K562 (cell line): ENCODE results near the gene MTARC2. TPM values are rescaled to one million over a fixed set of nuclear protein-coding genes. Genes with fewer than 3 reads are reported as not detected.

Experiments
- ATAC-seq: fragments of 200-7000 bp; cut with Tn5 transposase; 3 replicates; pipeline ENCODE4 v1.9.1; 2020; ENCODE audit warnings: moderate library complexity
- BruUV-seq: library from RNA; stranded (reverse); fragments of 400-500 nt; replicated peaks from 2 replicates; lab custom pipeline; 2021; lab: Mats Ljungman, UMichigan
- CTCF ChIA-PET: fragments of 300-600 bp; formaldehyde crosslinking; extraction: SDS; loops from one replicate; lab custom pipeline; 2021; ENCODE audit warnings: low intra/inter-chr PET ratio; lab: Yijun Ruan, JAX
- POLR2A ChIA-PET: fragments of 300-600, 350-650 bp; sonication (Branson Sonifier 250); formaldehyde crosslinking; extraction: SDS; loops from one replicate; lab custom pipeline; 2021; ENCODE audit warnings: antibody characterized with exemption, inconsistent platforms; lab: Yijun Ruan, JAX
- DNase-seq, 4 experiments: peaks; one replicate each; pipeline versions ENCODE4 v3.0.0 to v3.0.0-alpha.2; 2011 to 2018; ENCODE audit warnings: low spot score in 3 of 4, mixed read lengths in 3 of 4; ENCODE audit errors: extremely low read depth in 1 of 4
- FAIRE-seq: peaks from 2 replicates; lab custom pipeline; 2011; peaks lifted over from hg19 to GRCh38; lab: Jason Lieb, UNC
- H2AFZ ChIP-seq: 2 replicates; pipeline ENCODE4 v1.6.0; 2011; ENCODE audit warnings: low read depth, low read length, control low read depth, inconsistent platforms
- H3K27ac ChIP-seq: fragments of 200-600 bp; 3 replicates; pipeline ENCODE4 v1.8.0; 2011; ENCODE audit warnings: low read depth, mild to moderate bottlenecking, control low read depth, inconsistent platforms, low read length, moderate library complexity, mixed read lengths; ENCODE audit errors: extremely low read depth
- H3K27me3 ChIP-seq, 2 experiments: fragments of 300-600 bp in 1 of 2; 2 replicates in 1 of 2; 3 replicates in 1 of 2; pipeline versions ENCODE4 v1.6.0 to v1.8.0; 2011; ENCODE audit warnings: inconsistent platforms in 2 of 2, low read length in 2 of 2, mild to moderate bottlenecking in 1 of 2, mixed read lengths in 1 of 2, moderate library complexity in 1 of 2; ENCODE audit not compliant: control insufficient read depth in 2 of 2, insufficient read depth in 2 of 2
- H3K36me3 ChIP-seq: fragments of 300-600 bp; 3 replicates; pipeline ENCODE4 v1.8.0; 2011; ENCODE audit warnings: mild to moderate bottlenecking, low read length, inconsistent platforms; ENCODE audit not compliant: control insufficient read depth, insufficient read depth
- H3K4me1 ChIP-seq, 2 experiments: fragments of 200-600 bp in 1 of 2; replicated peaks in 1 of 2; 2 replicates in 1 of 2; 3 replicates in 1 of 2; pipeline versions ENCODE4 v1.5.1 to v1.8.0; 2011; ENCODE audit warnings: inconsistent platforms in 2 of 2, low read length in 2 of 2, mild to moderate bottlenecking in 1 of 2, mixed read lengths in 1 of 2, moderate library complexity in 1 of 2; ENCODE audit not compliant: control insufficient read depth in 2 of 2, insufficient read depth in 2 of 2
- H3K4me2 ChIP-seq: 2 replicates; pipeline ENCODE4 v1.6.1; 2011; ENCODE audit warnings: low read length, control low read depth, inconsistent platforms, mixed read lengths; ENCODE audit not compliant: insufficient read depth
- H3K4me3 ChIP-seq: fragments of 200-600 bp; sonication (generic), shearing (Covaris generic); 2 replicates; pipeline ENCODE4 v1.5.1; 2016; ENCODE audit warnings: control low read depth, inconsistent platforms
- H3K79me2 ChIP-seq: fragments of 200-600 bp; 3 replicates; pipeline ENCODE4 v1.8.0; 2011; ENCODE audit warnings: low read length, inconsistent platforms; ENCODE audit not compliant: control insufficient read depth, insufficient read depth
- H3K9ac ChIP-seq, 2 experiments: 2 replicates each; pipeline versions ENCODE4 v1.6.0 to v1.6.1; 2011; ENCODE audit warnings: low read depth in 2 of 2, low read length in 2 of 2, control low read depth in 1 of 2, inconsistent platforms in 1 of 2, mild to moderate bottlenecking in 1 of 2, mixed read lengths in 1 of 2; ENCODE audit not compliant: insufficient read depth in 1 of 2
- H3K9me1 ChIP-seq: one replicate; pipeline ENCODE4 v1.6.0; 2011; ENCODE audit warnings: inconsistent platforms, mild to moderate bottlenecking, low read length, moderate library complexity; ENCODE audit not compliant: control insufficient read depth, insufficient read depth
- H3K9me3 ChIP-seq: replicated peaks from 2 replicates; pipeline ENCODE4 v1.5.1; 2011; ENCODE audit warnings: low read depth, low read length, inconsistent platforms; ENCODE audit not compliant: control insufficient read depth, insufficient read depth
- H4K20me1 ChIP-seq: replicated peaks from 2 replicates; pipeline ENCODE4 v1.6.1; 2011; ENCODE audit warnings: low read length, inconsistent platforms, mixed read lengths; ENCODE audit not compliant: control insufficient read depth, insufficient read depth
- CBX8 ChIP-seq: fragments of 200-600 bp; sonication (generic); IDR thresholded peaks from 2 replicates; pipeline ENCODE4 v1.6.1; 2012; ENCODE audit warnings: borderline replicate concordance, mixed run types, low read depth, mild to moderate bottlenecking, moderate library complexity, mixed read lengths, low read length, control low read depth, inconsistent platforms; ENCODE audit not compliant: poor library complexity, severe bottlenecking; ENCODE audit errors: extremely low read depth
- HMG20B ChIP-seq: fragments of 250-450 bp; sonication (Bioruptor Pico); IDR thresholded peaks from 2 replicates; pipeline ENCODE4 v1.5.0; 2021; ENCODE audit warnings: mild to moderate bottlenecking
- LARP7 ChIP-seq: fragments of 450-650 bp; IDR thresholded peaks from 2 replicates; pipeline ENCODE4 v1.6.1; 2016
- SMAD2 ChIP-seq: fragments of 150-350 bp; IDR thresholded peaks from 2 replicates; pipeline ENCODE4 v1.6.1; 2014; ENCODE audit warnings: low read depth, mild to moderate bottlenecking, low read length
- TAF9B ChIP-seq: fragments of 450-650 bp; IDR thresholded peaks from 2 replicates; pipeline ENCODE4 v1.6.1; 2018; ENCODE audit warnings: mild to moderate bottlenecking; ENCODE audit not compliant: partially characterized antibody
- TCF15 ChIP-seq: fragments of 250-450 bp; sonication (Bioruptor Pico); IDR thresholded peaks from 2 replicates; pipeline ENCODE4 v1.8.0; 2022; ENCODE audit warnings: moderate library complexity, mild to moderate bottlenecking, inconsistent platforms
- THAP7 ChIP-seq: fragments of 250-450 bp; sonication (Bioruptor Pico); IDR thresholded peaks from 2 replicates; pipeline ENCODE4 v1.5.0; 2021
- TRIM28 ChIP-seq: fragments of 450-650 bp; IDR thresholded peaks from 2 replicates; pipeline ENCODE4 v1.6.1; 2017
- ZFX ChIP-seq: sonication (generic); formaldehyde crosslinking; IDR thresholded peaks from 2 replicates; pipeline ENCODE4 v1.8.0; 2022; ENCODE audit warnings: mild to moderate bottlenecking, missing genetic modification reagents, moderate library complexity
- ZHX1 ChIP-seq: fragments of 150-350 bp; conservative IDR thresholded peaks from 2 replicates; pipeline ENCODE4 v1.6.1; 2014; ENCODE audit warnings: low read length
- ZNF41 ChIP-seq: fragments of 250-450 bp; sonication (Bioruptor Pico); conservative IDR thresholded peaks from 2 replicates; pipeline ENCODE4 v1.4.0; 2020; ENCODE audit warnings: mild to moderate bottlenecking
- WGBS: fragments of 100-300 bp; shearing (Covaris generic); methylation state at CpG from one replicate; pipeline ENCODE4 v1.1.6; 2016; ENCODE audit warnings: low coverage, mixed read lengths; ENCODE audit not compliant: insufficient coverage; ENCODE audit errors: missing lambda C conversion rate; 5-methylcytosine and 5-hydroxymethylcytosine counted together
- in situ Hi-C: fragments of 300-500 bp; cut with MboI; formaldehyde crosslinking; loops from 4 replicates; pipeline ENCODE4 v1.15.0; 2018; ENCODE audit warnings: inconsistent platforms, mixed read lengths
- intact Hi-C: fragments of 100-400 bp; cut with micrococcal nuclease; formaldehyde crosslinking; loops from 2 replicates; pipeline ENCODE4 v1.14.2; 2022
- polyA plus RNA-seq, 8 experiments: library from polyadenylated mRNA; depleted of rRNA in 4 of 8; stranded (reverse) in 5 of 8; unstranded in 3 of 8; fragments of >200 nt; fragmentation: Nextera tagmentation in 2 of 8; fragmentation: Illumina TruSeq in 1 of 8; extraction: Ambion mirVana in 2 of 8; extraction: Trizol in 1 of 8; gene quantifications; 2 replicates each; pipeline versions ENCODE4 v1.2.1 to v1.2.3, GENCODE V29; 2011 to 2014; ENCODE audit warnings: inconsistent platforms in 1 of 8, missing spikeins in 1 of 8
- total RNA-seq, 7 experiments: library from RNA; depleted of rRNA in 6 of 7; stranded (reverse); fragments of >200 nt in 6 of 7; fragmentation: Illumina TruSeq in 2 of 7; extraction: Trizol in 2 of 7; gene quantifications; 2 replicates each; pipeline versions ENCODE4 v1.2.1 to v1.2.3, GENCODE V29; 2011 to 2021; ENCODE audit warnings: low replicate concordance in 1 of 7

The MTARC2 gene
- total and polyA plus RNA-seq, 9 of the 15 experiments (the other 6 are each of a cell fraction or from before 2014, with no cell fraction given) = 0.03 to 0.35 TPM; not detected in 7

- no peaks in the 10 kb centered on the region for H3K36me3 ChIP-seq
Measured at GRCh38 chr1:220810963-220811362, 62.8 kb downstream of the MTARC2 start.

More at GRCh38 chr1:220810963-220811362, 62.8 kb downstream of the MTARC2 start:
- Histone ChIP-seq H3K9me3 (no peaks in the 10 kb centered on the region), H3K27ac (no peak overlapping the region), H2AFZ (no peak overlapping the region), H3K4me2 (no peak overlapping the region), H3K27me3 (peaks cover 2 to 20% of the 10 kb centered on the region in 2 experiments; a peak in 3 of 5 replicates), H3K9me1 (no peaks in the 10 kb centered on the region), H3K79me2 (no peaks in the 10 kb centered on the region), H3K9ac (no peak overlapping the region), H3K4me3 (no peak overlapping the region)
- in situ Hi-C loops = loop anchor here (10.0 kb wide), 3 partner anchors 394 to 1644 kb away; no protein-coding TSS in a partner anchor
- ATAC-seq (no peak), FAIRE-seq (no peak), DNase-seq (no peak)
- CTCF ChIA-PET = interaction anchor here (1.2 kb wide), 1 partner anchor 625 kb away, joined by 3 read pairs; no protein-coding TSS in a partner anchor
- POLR2A ChIA-PET = interaction anchor here (0.7 kb wide), 1 partner anchor 1128 kb away, joined by 3 read pairs; no protein-coding TSS in a partner anchor
- no TSS peak for BruUV-seq
- intact Hi-C loops = loop anchor here (1.0 to 10.0 kb wide), 5 partner anchors 66 to 1644 kb away; partner anchors contain the start of gene HLX
- 3% methylated on average over 2 of the region's 2 CpGs for WGBS
- TF ChIP-seq ZNF41 (CRISPR knock-in tag) (no peak), LARP7 (no peak), THAP7 (CRISPR knock-in tag) (no peak), SMAD2 (no peak), TRIM28 (no peak), TCF15 (no peak), TAF9B (no peak), CBX8 (no peak), ZHX1 (no peak), ZFX (no peak), HMG20B (no peak)
- TF ChIP-seq, all 486 proteins: peak for 0
- Histone ChIP-seq H4K20me1 (0 out of 2 replicates have a peak, but pooled peaks cover 2% of the 10 kb centered on the region), H3K4me1 (peaks cover 2 to 4% of the 10 kb centered on the region in 2 experiments; a peak in 3 of 5 replicates)
